Progenitor cell of endocrine pancreas (in vitro differentiated cells): ENCODE results near the gene SEC63. TPM values are rescaled to one million over a fixed set of nuclear protein-coding genes. Genes with fewer than 3 reads are reported as not detected.
A peak's percentile ranks its signal among the peaks of the same experiment; 100 is the strongest.
"Not testable (repeated sequence)": the region's sequence is repeated elsewhere in the genome, so short reads cannot be mapped to it uniquely, and the experiment has no call there.

Experiments
- DNase-seq: peaks from one replicate; pipeline ENCODE4 v3.0.0; 2021; ENCODE audit warnings: low spot score; ENCODE audit not compliant: unreplicated experiment
- H3K27ac Mint-ChIP-seq: 2 replicates; pipeline ENCODE4 v1.8.0; 2021; ENCODE audit warnings: mild to moderate bottlenecking, moderate library complexity, mixed read lengths
- H3K27me3 Mint-ChIP-seq: 2 replicates; pipeline ENCODE4 v1.8.0; 2021; ENCODE audit warnings: mixed read lengths
- H3K36me3 Mint-ChIP-seq: 2 replicates; pipeline ENCODE4 v1.8.0; 2022; ENCODE audit warnings: mixed read lengths; ENCODE audit not compliant: insufficient read depth
- H3K4me1 Mint-ChIP-seq: 2 replicates; pipeline ENCODE4 v1.8.0; 2021; ENCODE audit warnings: low read depth, mixed read lengths
- H3K4me3 Mint-ChIP-seq: 2 replicates; pipeline ENCODE4 v1.8.0; 2021; ENCODE audit warnings: low read depth, mild to moderate bottlenecking, moderate library complexity, mixed read lengths
- H3K9me3 Mint-ChIP-seq: 2 replicates; pipeline ENCODE4 v1.8.0; 2021; ENCODE audit warnings: low read depth, mixed read lengths
- CTCF ChIP-seq: fragments of 200-600 bp; sonication (generic); IDR thresholded peaks from one replicate; pipeline ENCODE4 v1.5.0; 2021; ENCODE audit warnings: antibody characterized with exemption, mild to moderate bottlenecking; ENCODE audit not compliant: unreplicated experiment
- total RNA-seq: library from RNA; stranded (reverse); gene quantifications from 2 replicates; pipeline ENCODE4 v1.2.1, GENCODE V29; 2021

SEC63 gene
- total RNA-seq, 1 donor from 2014 or later = 112 TPM

- Mint-ChIP-seq H3K4me1 (peaks cover 14% of the 10 kb centered on the region), H3K27me3 (peaks cover 7% of the 10 kb centered on the region), H3K4me3 (peak overlapping the region; percentile 99), H3K9me3 (no peaks in the 10 kb centered on the region), H3K36me3 (peaks cover 14% of the 10 kb centered on the region), H3K27ac (peak overlapping the region; percentile 99)
- no peak for TF ChIP-seq CTCF
- no peak for DNase-seq
Measured at GRCh38 chr6:107956181-107956580, 1.8 kb downstream of the SEC63 start.

- H3K4me3 Mint-ChIP-seq, DNase-seq, H3K27me3 Mint-ChIP-seq, H3K27ac Mint-ChIP-seq, H3K9me3 Mint-ChIP-seq: not testable (repeated sequence)
- Mint-ChIP-seq H3K4me1 (peaks cover 20% of the 10 kb centered on the region), H3K36me3 (peaks cover 15% of the 10 kb centered on the region)
Measured at GRCh38 chr6:107953858-107954414, 4.1 kb downstream of the SEC63 start.

GRCh38 chr6:107943626-107944439, 14.2 kb downstream of the SEC63 start:
- Mint-ChIP-seq H3K27ac (no peak overlapping the region), H3K27me3 (no peaks in the 10 kb centered on the region), H3K36me3 (peaks cover 7% of the 10 kb centered on the region), H3K4me3 (no peak overlapping the region), H3K9me3 (no peaks in the 10 kb centered on the region), H3K4me1 (peaks cover 36% of the 10 kb centered on the region)
- TF ChIP-seq CTCF = no peak
- DNase-seq = no peak

GRCh38 chr6:107942142-107942541, 15.9 kb downstream of the SEC63 start:
- TF ChIP-seq CTCF = no peak
- Mint-ChIP-seq H3K4me3 (no peak overlapping the region), H3K36me3 (peaks cover 12% of the 10 kb centered on the region)

GRCh38 chr6:107941627-107942026, 16.4 kb downstream of the SEC63 start:
- DNase-seq = no peak
- TF ChIP-seq CTCF = no peak
- H3K27ac Mint-ChIP-seq = peak overlapping the region; percentile 34
- no peaks in the 10 kb centered on the region for H3K9me3 Mint-ChIP-seq
- H3K4me3 Mint-ChIP-seq = no peak overlapping the region
- no peaks in the 10 kb centered on the region for H3K27me3 Mint-ChIP-seq
- peaks cover 35% of the 10 kb centered on the region for H3K4me1 Mint-ChIP-seq
- peaks cover 14% of the 10 kb centered on the region for H3K36me3 Mint-ChIP-seq

More at GRCh38 chr6:107942142-107942541, 15.9 kb downstream of the SEC63 start:
- DNase-seq = no peak
- Mint-ChIP-seq H3K4me1 (peaks cover 35% of the 10 kb centered on the region), H3K27ac (peak overlapping the region; percentile 65), H3K27me3 (no peaks in the 10 kb centered on the region), H3K9me3 (no peaks in the 10 kb centered on the region)
